Measurements from ENCODE around the gene EYA2.
A peak's percentile ranks its signal among the peaks of the same experiment; 100 is the strongest.
"Not testable (repeated sequence)": the region's sequence is repeated elsewhere in the genome, so short reads cannot be mapped to it uniquely, and the experiment has no call there.

The EYA2 gene

GRCh38 chr20:46953596-46953995 is 59.0 kb downstream of the EYA2 start:
- DNase-seq (ENCODE audit: low read depth, low spot score): no peak

DNA sequence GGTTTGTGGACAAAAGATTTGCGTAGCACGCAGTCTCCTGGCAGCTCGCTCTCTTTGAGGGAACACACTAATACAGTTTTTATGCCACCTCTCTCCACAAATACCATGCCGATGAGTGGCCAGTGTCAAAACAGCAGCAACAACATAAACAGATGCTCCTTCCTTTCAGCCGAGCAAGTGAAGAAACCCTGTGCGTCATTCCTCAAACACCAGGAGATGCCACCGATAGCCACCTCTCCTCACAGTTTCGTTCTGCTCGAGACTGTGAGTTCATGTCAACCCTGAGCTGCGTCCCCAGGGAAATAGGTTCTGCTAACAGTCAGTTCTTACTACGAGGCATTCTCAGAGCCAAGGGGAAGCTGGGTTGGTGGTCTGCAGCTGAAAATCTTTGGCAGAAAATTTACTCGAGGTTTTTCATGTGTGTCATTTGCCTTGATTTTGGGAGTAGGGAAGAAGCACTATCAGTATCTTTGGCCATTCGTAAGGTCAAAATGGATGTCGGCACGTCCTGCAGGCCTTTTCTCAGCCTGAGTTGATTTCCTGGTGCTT is 59.9 kb downstream of the EYA2 start:
- DNase-seq (ENCODE audit: low read depth, low spot score): peak; percentile 94

- no peak for DNase-seq (ENCODE audit: low read depth, low spot score)
These were observed 61.2 kb downstream of the EYA2 start for GRCh38 chr20:46955601-46956556.

DNA sequence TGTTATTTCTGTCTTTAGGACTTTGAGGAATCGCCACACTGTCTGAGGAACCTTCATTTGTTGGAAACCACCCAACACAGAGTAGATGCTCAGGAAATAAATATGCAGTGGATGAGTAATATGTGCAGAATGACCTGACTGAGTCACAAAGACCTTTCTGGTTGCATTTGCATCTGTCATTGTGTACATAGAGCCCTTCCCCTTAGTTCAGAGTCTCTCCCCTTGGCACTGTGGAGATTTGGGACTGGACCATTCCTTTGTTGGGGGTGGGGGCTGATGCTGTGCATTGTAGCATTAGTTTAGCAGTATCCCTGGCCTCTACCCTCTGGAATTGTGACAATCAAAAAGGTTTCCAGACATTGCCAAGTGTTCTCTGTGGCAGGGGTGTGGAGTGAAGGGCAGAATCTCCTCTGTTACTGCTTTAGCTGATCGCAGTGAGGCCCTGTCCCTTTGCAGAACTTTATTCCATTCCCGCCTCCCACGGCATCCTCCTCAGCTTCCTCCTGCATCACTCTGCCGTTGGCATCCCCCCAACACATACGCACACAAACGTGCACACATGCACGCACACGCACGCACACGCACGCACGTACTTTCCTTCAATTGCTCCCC is 64.5 kb downstream of the EYA2 start:
- DNase-seq (ENCODE audit: low read depth, low spot score): no peak

DNA sequence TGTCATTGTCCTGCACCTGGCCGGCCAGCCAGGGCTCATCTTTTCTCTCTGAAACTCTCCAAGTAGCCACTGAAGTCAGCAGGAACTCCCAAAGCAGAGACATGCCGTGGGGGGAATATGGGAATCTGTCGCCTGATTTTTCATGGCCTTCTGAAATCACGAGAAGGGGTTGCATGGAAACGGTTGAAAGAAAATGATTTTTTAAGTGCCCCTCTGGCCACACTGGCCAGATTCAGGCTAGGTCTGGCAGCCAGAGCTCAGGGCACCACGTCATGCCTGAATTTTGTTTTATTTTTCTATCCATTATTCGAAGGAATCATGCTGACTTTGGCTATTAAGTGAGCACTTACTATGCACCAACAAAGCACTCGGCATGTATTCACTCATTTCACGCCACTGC is 65.2 kb downstream of the EYA2 start:
- no peak for DNase-seq (ENCODE audit: low read depth, low spot score)

DNA sequence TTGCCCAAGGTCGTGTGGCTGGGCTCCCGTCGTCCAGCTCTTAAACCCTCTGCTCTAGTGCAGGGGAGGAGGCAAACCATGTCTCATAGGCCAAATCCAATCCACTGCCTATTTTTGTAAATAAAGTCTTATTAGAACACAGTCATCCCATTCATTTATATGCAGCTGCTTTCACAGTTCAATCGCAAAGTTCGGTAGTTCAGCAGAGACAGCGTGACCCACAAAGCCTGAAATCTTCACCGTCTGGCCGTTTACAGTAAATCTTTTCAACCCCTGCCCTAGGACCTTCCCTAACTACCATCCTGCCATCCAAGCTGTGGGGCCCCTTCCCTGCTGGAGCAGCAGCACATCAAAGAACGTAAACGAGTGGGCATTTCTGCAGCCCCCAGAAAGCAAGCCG is 65.9 kb downstream of the EYA2 start:
- DNase-seq (ENCODE audit: low read depth, low spot score): no peak

- not testable (repeated sequence) for DNase-seq (ENCODE audit: low read depth, low spot score)
These were observed 67.3 kb downstream of the EYA2 start for GRCh38 chr20:46961968-46962367.

DNA sequence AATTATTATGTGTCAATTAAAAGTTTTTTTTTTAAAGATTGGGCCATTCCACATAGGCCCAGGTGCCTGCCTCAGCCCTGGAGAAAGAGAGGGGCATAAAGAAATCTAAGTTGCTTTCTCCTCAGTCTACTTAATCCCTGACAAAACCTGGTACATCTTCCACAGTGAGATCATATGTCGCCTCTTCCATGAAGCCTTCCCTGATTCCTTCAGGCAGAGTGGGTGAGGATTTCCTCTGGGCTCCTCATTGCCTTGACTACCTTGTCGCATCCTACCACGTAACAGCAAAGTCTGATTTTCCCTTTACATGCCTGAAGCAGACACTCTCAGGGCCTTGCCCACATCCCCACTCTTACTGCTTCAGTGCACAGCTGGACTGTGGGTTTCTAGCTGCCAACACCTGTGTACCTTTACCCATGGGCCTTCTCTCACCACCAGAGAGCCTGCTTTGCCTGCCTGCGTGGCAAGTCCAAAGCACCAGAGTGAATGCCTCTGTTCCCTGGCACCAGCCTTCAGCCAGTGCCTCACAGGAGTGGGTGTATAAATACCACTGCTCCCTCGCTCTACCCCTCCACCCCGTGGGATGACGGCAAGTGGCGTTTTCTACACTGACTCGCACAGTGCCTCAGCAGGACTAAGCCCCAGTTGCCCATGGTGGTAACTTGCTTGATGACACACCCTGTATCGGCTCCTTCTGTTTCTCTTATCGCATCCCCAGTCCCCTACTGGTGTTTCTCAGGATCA is 68.0 kb downstream of the EYA2 start:
- no peak for DNase-seq (ENCODE audit: low read depth, low spot score)

- DNase-seq (ENCODE audit: low read depth, low spot score): no peak
These were observed 68.5 kb downstream of the EYA2 start for GRCh38 chr20:46963196-46963529.

- DNase-seq (ENCODE audit: low read depth, low spot score): no peak
These were observed 69.3 kb downstream of the EYA2 start for GRCh38 chr20:46963758-46964617.

DNA sequence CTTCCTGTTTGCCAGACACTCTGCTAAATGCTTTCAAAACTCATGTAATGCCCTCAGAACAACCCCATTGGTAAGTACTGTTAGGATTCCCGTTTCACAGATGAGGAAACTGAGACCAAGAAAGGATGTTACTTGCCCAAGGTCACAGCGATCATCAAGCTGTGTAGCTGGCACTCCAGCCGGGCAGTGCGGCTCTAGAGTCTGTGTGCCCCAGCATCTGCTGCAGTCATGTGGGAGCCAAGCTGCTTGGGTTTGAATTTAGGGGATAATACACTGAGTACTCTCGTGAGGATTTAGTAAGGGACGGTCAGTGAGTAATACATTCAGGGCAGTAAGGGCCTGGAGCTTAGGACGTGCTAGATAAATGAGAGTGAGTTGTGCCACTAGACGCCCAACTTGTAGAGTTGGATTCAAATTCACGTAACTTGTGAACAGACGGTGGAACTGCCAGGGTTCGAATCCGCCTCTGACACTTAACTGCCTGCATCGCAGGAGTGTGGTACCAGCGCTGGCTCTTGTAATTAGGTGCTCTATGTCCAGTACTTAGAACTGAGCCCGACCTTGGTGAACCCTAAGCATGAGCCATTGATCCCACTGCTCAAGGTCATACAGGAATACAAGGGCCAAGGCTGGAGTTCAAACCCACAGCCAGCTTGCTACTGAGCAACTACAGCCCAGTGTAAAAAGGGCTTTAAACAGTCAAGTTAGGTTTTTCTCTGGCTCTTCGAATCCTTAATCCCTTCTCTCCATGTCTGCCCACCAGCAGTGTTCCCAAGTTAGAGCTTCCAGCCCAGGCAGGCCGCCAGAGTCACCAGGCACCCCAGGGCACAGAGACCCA is 70.2 kb downstream of the EYA2 start:
- no peak for DNase-seq (ENCODE audit: low read depth, low spot score)

GRCh38 chr20:46965477-46965876 is 70.8 kb downstream of the EYA2 start:
- no peak for DNase-seq (ENCODE audit: low read depth, low spot score)

DNA sequence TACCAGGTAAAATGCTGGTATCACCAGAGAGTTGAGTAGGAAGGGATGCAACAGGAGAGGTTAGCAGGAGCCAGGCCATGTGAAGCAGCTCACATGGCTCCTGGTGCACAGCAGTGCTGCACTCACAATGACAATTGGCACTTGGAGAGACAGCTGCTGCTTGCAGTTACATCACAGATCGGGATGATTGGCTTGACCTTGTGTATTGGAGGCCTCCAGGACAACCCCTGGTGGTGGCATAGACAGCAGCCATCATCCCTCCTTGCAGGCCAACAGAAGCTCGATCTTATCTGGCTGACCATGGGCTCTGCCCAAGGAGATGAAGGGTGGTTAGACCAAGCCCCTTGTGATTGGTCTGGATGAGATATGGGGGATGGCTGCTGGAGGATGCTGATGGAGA is 73.0 kb downstream of the EYA2 start:
- no peak for DNase-seq (ENCODE audit: low read depth, low spot score)

DNA sequence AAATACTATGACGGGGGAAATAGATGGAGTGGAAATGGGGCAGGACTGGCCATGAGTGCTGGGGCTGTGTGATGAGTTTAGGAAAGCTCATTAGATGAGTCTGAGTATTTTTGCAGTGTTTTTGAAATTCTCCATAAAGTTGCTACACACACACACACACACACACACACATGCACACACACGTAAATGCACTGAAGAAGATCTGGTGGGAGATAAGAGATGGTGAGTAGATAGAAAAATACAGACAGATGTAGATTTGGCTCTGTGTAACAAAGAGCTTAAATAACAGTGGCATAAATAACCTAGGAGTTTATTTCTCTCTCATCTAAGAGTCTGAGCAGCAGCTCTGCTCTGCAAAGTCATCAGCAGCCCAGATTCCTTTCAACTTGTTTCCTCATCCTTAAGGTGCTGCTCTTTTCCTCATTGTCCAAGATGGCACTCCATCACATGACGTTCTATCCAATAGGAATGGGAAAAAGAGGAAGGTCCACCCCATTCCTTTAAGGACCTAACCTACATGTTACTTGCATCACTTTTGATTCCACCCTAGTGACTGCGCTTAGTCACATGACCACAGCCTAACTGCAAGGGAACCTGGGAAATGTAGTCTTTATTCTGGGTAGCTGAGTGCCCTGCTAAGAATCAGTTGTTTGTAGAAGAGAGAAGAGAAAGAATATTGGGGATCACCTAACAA is 76.4 kb downstream of the EYA2 start:
- no peak for DNase-seq (ENCODE audit: low read depth, low spot score)

- DNase-seq (ENCODE audit: low read depth, low spot score): no peak
These were observed 79.1 kb downstream of the EYA2 start for GRCh38 chr20:46973766-46974165.

GRCh38 chr20:46974669-46975434 is 80.2 kb downstream of the EYA2 start:
- no peak for DNase-seq (ENCODE audit: low read depth, low spot score)

- DNase-seq (ENCODE audit: low read depth, low spot score): no peak
These were observed 81.3 kb downstream of the EYA2 start for GRCh38 chr20:46975976-46976375.

- DNase-seq (ENCODE audit: low read depth, low spot score): no peak
These were observed 82.6 kb downstream of the EYA2 start for GRCh38 chr20:46977204-46977603.
